Measurements from ENCODE around the gene FLCN.
"Not testable (repeated sequence)": the region's sequence is repeated elsewhere in the genome, so short reads cannot be mapped to it uniquely, and the experiment has no call there.

Gene FLCN, protein sequence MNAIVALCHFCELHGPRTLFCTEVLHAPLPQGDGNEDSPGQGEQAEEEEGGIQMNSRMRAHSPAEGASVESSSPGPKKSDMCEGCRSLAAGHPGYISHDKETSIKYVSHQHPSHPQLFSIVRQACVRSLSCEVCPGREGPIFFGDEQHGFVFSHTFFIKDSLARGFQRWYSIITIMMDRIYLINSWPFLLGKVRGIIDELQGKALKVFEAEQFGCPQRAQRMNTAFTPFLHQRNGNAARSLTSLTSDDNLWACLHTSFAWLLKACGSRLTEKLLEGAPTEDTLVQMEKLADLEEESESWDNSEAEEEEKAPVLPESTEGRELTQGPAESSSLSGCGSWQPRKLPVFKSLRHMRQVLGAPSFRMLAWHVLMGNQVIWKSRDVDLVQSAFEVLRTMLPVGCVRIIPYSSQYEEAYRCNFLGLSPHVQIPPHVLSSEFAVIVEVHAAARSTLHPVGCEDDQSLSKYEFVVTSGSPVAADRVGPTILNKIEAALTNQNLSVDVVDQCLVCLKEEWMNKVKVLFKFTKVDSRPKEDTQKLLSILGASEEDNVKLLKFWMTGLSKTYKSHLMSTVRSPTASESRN

DNA sequence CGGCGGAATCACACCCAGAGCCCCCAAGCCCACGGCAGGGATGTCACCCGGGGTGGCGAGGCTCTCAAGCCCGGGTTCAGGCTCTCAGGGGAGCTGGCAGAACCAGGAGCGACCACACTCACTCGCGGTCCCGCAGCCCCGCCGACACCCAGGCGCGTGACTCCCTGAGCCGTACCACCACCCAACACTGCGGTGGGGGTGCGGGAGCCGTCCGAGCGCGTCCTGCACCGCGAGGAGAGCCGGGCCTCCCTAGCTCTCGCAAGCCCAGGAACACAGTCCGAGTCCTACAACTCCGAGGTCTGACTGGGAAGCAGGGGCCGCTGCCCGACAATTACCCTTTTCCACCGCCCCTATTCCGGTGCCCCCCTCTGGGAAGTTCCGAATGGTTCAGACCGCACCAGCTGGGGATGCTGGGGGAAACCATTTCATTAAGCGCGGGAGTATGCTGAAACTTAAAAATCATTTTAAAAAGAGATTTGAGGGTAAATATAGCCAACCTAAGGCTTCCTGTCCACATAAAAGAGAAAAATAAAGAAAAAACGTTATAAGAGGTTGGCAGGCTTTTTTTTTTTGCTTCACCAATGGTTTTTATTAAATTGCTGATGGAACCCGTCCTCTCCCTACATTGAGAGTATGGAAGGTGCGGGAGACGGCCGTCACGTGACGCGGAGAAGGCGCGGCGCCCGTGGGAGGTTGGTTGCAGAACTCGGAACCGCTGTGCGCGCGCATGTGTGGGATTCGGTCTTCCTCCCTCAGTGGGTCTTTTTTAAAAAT lies at the start of gene FLCN:
TSS of gene FLCN (minus strand) at position 143 of the 774 bp plus-strand sequence. CDS start 9,031 bp downstream, outside the sequence.
- DNase-seq (ENCODE audit: low spot score), result peak; percentile 90

DNA sequence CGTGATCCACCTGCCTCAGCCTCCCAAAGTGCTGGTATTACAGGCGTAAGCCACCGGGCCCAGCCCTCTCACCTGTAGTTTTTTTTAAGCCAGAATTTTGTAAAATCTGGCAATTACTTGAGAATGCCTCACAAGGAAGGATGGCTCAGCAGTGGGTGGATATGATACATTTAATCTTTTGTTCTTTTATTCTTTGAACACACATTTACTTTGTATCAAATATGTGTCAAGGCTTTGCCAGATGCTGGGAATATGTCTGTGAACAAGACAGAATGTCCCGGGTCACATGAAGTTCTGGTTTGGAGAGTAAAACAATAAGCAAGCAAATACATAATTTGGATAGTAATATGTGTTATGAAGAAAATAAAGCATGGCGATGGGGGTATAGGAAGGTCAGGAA lies 49.0 kb upstream of the FLCN start:
- no peak for DNase-seq (ENCODE audit: low spot score)

DNA sequence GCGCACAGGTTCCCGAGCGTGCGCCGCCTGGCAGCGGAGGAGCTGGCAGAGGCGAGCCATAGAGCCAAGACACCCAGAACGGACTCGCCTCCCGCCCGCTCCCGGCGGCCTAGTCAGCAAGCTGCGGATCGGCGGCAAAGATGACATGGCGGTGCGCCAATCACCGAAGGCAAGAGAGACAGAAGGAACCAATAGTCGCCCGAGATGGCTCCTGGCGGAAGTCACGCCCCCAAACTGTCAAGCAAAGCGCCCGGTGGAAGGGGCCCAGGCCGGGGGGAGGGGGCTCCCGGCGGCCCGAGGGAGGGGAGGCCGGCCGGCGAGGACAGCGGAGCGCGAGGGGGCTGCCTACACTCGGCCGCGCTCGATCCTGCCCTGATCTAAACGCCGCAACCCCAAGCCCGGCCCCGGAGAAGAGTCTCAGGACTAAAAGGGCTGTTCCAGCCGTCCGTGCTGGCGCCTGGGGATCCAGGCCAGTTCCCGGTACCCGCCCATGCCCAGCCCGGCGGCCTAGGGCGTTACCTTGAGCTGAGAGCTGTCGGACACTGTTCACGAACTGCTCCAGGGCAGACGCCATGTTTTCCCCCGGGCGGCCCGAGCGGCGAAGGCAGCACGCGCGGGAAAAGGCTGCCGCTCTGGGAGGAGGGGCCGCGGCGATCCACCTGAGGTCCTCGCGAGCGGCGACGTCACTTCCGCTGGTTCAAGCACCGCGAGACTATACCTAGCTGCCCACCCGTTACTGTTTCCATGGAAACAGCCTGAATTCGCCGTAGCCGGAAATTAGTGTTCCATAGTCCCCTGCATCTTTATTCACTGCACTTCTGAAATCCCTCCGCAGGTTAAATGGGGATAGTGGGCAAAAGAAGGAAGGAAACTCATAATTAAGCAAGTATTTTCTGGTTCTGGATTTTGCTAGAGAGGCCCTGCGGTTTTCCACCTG lies 43.9 kb upstream of the FLCN start, which contains the start of gene COPS3:
TSS of gene COPS3 (minus strand) at position 634 of the 937 bp plus-strand sequence. CDS start at position 574, 60 bp downstream.
- DNase-seq (ENCODE audit: low spot score), result peak; percentile 97

DNA sequence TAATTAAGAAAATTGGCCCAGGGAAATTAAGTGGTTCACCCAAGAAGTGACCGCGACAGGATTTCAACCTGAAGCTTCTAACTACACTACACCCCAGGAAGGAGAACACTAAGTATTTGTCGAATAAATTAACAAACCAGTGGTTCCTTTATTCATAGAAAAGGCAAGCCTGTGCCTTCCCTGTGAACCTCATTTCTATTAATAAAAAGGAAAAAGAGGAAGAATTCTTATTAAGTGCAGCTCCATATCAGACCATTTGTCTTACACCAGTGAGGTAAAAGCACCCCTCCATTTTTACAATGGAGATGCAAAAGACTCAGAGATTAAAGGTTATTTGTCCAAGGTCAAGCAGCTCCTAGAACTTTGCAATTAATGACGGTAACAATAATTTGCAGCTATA lies 42.3 kb upstream of the FLCN start:
- DNase-seq (ENCODE audit: low spot score), result no peak

DNA sequence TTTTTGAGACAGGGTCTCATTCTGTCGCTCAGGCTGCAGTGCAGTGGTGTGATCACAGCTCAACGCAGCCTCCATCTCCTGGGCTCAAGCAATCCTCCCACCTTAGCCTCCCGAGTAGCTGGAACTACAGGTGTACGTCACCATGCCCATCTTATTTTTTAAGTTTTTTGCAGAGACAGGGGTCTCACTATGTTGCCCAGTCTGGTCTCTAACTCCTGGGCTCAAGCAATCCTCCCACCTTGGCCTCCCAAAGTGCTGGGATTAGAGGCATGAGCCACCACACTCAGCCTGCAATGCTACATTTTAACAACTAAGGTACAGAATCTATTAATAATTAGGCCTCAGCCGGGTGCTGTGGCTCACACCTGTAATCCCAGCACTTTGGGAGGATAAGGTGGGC lies 40.5 kb upstream of the FLCN start:
- not testable (repeated sequence) for DNase-seq (ENCODE audit: low spot score)

DNA sequence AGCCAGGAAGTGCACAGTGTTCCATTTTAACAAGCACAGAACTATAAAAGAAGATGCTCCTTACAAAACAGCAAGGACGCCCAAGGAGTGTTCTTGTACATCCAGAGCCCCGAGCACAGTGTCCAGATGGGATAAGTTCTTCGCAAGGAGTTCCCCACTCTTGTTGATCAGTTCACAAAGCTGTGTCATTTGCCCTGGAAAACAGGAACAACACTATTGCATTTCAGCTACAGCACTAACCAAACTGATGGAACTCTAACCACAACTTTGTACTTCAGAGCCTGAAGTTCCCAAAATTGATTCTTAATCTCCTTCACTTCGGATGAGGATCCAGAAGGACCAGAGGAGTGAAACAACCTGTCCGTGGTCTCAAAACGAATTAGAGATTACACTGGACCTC lies 39.0 kb upstream of the FLCN start:
- no peak for DNase-seq (ENCODE audit: low spot score)

DNA sequence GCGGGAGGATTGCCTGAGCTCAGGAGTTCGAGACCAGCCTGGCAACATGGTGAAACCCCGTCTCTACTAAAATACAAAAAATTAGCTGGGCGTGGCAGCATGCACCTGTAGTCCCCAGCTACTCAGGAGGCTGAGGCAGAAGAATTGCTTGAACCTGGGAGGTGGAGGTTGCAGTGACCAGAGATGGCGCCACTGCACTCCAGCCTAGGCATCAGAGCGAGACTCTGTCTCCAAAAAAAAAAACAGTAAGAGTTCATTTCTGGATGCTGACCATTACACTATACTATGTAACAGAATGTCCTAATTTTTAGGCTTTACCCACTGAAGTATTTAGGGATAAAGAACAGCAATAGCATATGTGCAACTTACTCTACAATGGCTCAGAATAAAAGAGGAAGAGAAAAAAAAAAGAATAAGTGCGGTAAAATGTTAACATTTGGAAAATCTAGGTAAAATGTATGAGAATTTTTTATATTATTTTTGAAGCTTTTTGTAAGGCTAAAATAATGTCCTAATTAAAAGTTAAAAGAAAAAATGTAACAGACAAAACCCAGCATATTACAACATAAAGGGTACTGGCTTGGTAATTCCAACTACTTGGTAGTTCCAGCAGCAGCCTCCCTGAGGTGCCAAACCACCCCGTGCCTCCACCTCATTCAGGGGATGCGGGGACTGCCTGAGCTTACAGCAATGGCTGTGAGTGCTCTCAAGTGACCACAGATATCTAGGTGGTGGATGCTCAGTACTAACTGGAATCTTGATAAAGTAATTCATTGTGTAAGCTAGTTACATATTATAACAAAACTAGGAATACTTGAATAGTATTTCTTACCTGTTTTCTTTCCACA lies 33.2 kb upstream of the FLCN start:
- no peak for DNase-seq (ENCODE audit: low spot score)

DNA sequence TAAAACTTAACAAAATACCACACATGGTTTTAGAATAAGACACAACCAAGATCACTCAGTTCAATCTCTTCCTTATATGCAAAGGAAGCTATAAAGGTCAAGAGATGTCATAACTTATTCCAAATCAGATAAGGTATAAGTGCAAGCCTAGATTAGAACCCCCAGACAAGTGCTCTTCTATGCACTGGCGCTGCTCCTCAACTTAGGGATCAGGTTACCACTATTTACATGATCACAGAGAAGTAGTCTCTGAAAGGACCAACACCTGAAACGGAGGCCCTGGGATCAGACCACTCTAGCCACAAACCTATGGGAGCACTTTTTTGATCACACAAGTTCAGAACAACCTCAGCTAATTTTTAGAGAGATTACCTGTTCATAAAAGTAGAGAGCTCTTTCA lies 27.5 kb upstream of the FLCN start:
- DNase-seq (ENCODE audit: low spot score), result no peak

DNA sequence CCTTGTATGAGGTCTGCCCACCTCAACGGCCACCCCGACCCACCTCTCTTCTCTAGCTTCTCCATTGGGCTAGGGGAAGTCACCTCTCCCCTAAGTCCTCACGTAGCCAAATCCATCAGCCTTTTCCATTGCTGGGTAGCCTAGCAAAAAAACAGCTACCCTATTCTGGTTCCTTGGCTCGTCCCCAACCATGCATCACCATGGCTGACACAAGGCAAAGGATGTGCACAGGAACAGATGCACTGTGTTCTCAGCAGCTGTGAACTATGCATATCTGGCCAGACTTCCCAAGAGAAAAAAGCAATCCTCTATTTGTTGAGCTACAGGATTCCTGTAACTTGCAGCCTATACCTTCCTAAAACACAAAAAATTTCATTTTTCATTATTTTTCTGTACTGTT lies 22.0 kb upstream of the FLCN start:
- no peak for DNase-seq (ENCODE audit: low spot score)

DNA sequence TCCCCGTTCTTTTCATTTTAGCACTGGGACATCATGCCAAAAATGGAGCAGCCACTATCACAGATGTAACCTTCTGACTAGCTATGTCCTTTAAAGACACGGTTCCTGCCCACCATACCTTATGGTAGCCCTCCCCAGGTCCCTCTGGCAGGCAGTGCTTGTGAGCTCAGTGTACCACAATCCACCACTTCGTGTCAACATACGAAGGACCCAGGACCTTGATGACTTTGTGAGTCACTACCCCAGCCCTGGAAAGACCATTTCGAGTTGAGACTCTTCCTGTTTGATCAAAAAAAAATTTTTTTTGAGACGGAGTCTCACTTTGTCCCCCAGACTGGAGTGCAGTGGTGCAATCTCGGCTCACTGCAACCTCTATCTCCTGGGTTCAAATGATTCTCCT lies 21.0 kb upstream of the FLCN start:
- no peak for DNase-seq (ENCODE audit: low spot score)

DNA sequence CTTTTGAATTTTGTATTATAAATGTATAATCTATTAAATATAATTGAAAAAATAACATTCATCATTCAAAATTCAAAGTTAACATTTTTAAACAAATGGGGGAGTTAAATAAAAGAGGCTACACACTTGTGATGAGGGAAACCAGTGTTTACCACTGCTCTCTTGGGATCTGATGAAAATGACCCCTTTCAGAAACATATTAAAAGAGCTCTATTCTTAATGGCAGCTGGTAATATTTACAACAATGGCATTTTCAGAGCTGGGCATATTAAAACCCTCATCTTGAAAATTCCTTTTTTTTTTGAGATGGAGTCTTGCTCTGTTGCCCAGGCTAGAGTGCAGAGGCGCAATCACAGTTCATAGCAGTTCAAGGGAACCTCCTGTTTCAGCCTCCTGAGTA lies 19.3 kb upstream of the FLCN start:
- no peak for DNase-seq (ENCODE audit: low spot score)

DNA sequence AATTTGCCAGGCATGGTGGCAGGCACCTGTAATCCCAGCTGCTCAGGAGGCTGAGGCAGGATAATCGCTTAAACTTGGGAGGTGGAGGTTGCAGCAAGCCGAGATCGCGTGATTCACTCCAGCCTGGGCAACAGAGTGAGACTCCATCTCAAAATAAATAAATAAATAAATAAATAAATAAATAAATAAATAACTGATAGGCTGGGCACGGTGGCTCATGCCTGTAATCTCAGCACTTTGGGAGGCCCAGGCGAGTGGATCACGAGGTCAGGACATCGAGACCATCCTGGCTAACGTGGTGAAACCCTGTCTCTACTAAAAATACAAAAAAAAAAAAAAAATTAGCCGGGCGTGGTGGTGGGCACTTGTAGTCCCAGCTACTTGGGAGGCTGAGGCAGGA lies 18.7 kb upstream of the FLCN start:
- DNase-seq (ENCODE audit: low spot score), result not testable (repeated sequence)

DNA sequence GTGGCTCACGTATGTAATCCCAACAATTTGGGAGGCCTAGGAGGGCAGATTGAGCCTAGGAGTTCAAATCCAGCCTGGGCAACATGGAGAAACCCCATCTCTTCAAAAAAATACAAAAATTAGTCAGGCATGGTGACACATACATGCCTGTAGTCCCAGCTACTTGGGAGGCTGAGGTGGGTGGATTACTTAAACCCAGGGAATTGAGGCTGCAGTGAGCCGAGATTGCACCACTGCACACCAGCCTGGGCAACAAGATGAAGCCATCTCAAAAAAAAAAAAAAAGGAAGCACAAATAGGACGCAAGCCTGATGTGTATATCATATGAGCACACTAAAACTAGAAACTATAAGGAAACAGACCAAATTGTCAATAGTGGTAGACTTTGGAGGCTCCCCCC lies 17.1 kb upstream of the FLCN start:
- DNase-seq (ENCODE audit: low spot score), result no peak

DNA sequence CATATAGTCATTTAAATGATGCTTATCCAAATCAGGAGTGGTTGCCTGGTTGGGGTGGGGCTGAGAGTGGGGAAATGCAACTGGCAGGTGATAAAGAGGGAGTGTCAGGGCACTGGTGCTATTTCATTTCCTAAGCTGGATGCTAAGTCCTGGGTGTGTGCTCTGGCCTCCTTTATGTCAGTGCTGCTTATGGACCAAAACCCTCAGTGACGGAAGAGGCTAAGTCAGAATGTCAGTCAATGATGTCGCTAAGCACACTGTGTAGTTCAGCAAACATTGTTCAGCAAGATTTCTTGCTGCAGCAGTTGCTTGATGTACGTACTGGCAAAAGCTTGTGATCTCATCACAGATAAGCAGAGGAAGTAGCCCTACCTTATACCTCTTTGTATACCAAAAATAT lies 16.4 kb upstream of the FLCN start:
- no peak for DNase-seq (ENCODE audit: low spot score)

DNA sequence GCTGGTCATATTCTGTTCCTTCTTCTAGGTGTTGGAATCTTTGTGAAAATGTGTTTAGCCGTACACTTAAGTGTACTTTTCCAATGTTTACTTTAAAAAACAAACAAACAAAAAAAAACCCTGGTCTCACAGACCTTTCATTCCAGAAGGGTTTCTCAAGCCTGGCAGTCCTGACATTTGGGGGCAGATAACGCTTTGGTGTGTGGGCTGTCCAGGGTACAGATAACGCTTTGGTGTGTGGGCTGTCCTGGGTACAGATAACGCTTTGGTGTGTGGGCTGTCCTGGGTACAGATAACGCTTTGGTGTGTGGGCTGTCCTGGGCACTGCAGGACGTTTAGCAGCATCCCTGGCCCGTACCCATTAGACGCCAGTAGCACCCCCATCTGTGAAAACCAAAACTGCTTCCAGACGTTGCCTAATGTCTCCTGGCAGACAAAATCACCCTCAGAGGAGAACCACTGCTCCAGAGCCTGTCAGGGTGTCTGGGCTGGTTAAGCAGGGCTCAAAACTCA lies 15.2 kb upstream of the FLCN start:
- DNase-seq (ENCODE audit: low spot score), result no peak

DNA sequence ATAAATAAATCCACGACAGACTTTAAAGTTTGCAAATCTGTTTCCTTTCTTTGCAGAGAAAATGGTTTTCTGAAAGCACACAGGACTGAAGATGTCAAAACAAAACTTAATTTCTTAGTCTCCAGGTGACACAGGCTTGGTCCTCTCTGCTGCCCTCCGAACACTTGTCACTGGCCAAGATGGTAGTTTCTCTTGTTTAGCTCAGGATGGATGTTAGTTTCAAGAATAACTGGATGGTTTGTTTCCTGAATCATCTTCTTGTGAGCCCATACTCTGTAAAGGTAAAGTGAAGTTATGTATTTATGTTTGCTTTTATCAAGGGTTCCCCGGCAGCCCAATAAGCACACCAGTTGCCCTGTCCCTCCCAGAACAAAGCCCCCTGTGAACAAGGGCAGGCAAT lies 9.9 kb upstream of the FLCN start:
- no peak for DNase-seq (ENCODE audit: low spot score)

DNA sequence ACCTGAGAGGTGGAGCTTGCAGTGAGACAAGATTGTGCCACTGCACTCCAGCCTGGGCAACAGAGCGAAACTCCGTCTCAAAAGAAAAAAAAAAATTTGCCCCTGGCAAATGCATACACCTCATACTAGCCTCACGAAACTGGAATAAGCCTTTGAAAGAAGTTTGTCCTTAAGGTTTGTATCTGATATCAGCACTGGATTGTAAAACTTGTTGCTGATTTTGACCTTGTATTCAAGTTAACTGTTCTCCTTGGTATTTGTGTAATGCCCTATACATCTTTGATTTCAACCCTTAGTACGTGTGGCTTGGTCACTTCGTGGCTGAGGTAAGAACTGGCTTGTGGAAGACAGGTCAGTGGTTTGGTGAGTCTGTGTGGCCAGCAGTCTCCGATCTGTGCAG lies 6.2 kb upstream of the FLCN start:
- no peak for DNase-seq (ENCODE audit: low spot score)

DNA sequence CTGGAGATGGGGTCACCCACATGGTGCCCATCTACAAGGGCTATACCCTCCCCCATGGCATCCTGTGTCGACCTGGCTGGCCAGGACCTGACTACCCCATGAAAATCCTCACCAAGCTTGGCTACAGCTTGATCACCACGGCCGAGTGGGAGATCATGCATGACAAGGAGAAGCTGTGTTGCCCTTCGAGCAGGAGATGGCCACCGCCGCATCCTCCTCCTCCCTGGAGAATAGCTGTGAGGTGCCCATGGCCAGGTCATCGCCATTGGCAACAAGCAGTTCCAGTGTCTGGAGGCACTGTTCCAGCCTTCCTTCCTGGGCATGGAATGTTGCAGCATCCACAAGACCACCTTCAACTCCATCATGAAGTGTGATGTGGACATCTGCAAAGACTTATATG lies 5.3 kb upstream of the FLCN start:
- no peak for DNase-seq (ENCODE audit: low spot score)

DNA sequence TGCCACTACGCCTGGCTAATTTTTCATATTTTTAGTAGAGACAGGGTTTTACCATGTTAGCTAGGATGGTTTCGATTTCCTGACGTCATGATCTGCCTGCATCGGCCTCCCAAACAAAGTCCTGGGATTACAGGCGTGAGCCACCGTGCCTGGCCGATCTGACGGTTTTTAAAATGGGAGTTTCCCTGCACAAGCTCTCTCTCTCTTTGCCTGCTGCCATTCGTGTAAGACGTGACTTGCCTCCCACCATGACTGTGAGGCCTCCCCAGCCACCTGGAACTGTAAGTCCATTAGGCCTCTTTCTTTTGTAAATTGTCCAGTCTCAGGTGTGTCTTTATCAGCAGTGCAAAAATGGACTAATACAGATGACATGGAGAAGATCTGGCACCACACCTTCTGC lies 4.7 kb upstream of the FLCN start:
- DNase-seq (ENCODE audit: low spot score), result no peak

DNA sequence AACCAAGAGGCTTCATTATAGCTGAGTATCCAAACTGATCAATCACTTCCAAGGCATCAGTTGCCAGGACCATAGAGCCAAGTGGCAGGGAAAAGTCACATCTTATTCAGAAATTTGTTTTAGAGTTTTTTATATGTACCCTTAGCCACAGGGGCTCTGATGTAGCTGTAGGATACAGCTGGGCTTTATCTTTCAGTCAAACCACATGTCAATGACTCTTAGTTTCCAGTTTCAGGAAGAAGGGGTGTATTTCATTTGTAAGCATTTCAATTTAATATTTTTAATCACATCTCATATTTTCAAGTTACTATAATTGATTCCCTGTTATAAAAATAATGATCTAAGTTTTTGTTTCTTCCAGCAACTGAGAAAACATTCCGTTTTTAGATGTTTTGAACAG lies 2.9 kb upstream of the FLCN start:
- DNase-seq (ENCODE audit: low spot score), result no peak

Measured in CD4-positive, alpha-beta T cell treated with Interleukin-6 at 100 ng/mL for 8 hours (primary cell).